ENCODE results near the gene TANC1. TPM values are rescaled to one million over a fixed set of nuclear protein-coding genes. Genes with fewer than 3 reads are reported as not detected.
A peak's percentile ranks its signal among the peaks of the same experiment; 100 is the strongest.

The TANC1 gene
- total RNA-seq, 1 donor: 74.7 TPM

- no peak for DNase-seq (ENCODE audit: low read depth)
- TF ChIP-seq CTCF (IDR thresholded peaks at IDR 0.05; ENCODE audit: insufficient read depth, low read depth, low read length): no peak
- no peak overlapping the region for H3K4me3 ChIP-seq (ENCODE audit: low read depth, low read length)
Measured at GRCh38 chr2:158940356-158940755, 28.1 kb upstream of the TANC1 start.

GRCh38 chr2:158943973-158944372 lies 24.5 kb upstream of the TANC1 start:
- no peak overlapping the region for H3K4me3 ChIP-seq (ENCODE audit: low read depth, low read length)
- TF ChIP-seq CTCF (IDR thresholded peaks at IDR 0.05; ENCODE audit: insufficient read depth, low read depth, low read length): no peak
- DNase-seq (ENCODE audit: low read depth): no peak

- no peak overlapping the region for H3K4me3 ChIP-seq (ENCODE audit: low read depth, low read length)
- no peak for TF ChIP-seq CTCF (IDR thresholded peaks at IDR 0.05; ENCODE audit: insufficient read depth, low read depth, low read length)
- DNase-seq (ENCODE audit: low read depth): no peak
Measured at GRCh38 chr2:158948964-158949699, 19.3 kb upstream of the TANC1 start.

- no peak overlapping the region for H3K4me3 ChIP-seq (ENCODE audit: low read depth, low read length)
- DNase-seq (ENCODE audit: low read depth): peak; percentile 54
- TF ChIP-seq CTCF (IDR thresholded peaks at IDR 0.05; ENCODE audit: insufficient read depth, low read depth, low read length): no peak
Measured at GRCh38 chr2:158953454-158953853, 15.0 kb upstream of the TANC1 start.

- DNase-seq (ENCODE audit: low read depth): peak; percentile 84
- H3K4me3 ChIP-seq (ENCODE audit: low read depth, low read length): no peak overlapping the region
- TF ChIP-seq CTCF (IDR thresholded peaks at IDR 0.05; ENCODE audit: insufficient read depth, low read depth, low read length): no peak
Measured at GRCh38 chr2:158953926-158954763, 14.3 kb upstream of the TANC1 start.

GRCh38 chr2:158955842-158956365 lies 12.5 kb upstream of the TANC1 start:
- no peak for TF ChIP-seq CTCF (IDR thresholded peaks at IDR 0.05; ENCODE audit: insufficient read depth, low read depth, low read length)
- H3K4me3 ChIP-seq (ENCODE audit: low read depth, low read length): no peak overlapping the region
- DNase-seq (ENCODE audit: low read depth): no peak
